SU-DHL-6 (cell line): ENCODE results near the gene DEAF1.
A peak's percentile ranks its signal among the peaks of the same experiment; 100 is the strongest.

Experiments
- H2AFZ ChIP-seq: fragments of 200-600 bp; sonication (generic); 2 replicates; pipeline ENCODE4 v1.6.1; 2014; ENCODE audit warnings: low read depth, mild to moderate bottlenecking, moderate library complexity, mixed read lengths, antibody characterized with exemption, low read length; ENCODE audit not compliant: severe bottlenecking
- H3F3A ChIP-seq: fragments of 200-600 bp; shearing (Covaris generic); 2 replicates; pipeline ENCODE4 v1.6.0; 2016; ENCODE audit warnings: antibody characterized with exemption, mild to moderate bottlenecking; ENCODE audit not compliant: insufficient read depth
- H3K27ac ChIP-seq: fragments of 200-600 bp; sonication (generic); 2 replicates; pipeline ENCODE4 v1.5.1; 2016; ENCODE audit warnings: low read depth, mild to moderate bottlenecking, low read length, moderate library complexity, mixed read lengths
- H3K27me3 ChIP-seq: fragments of 200-600 bp; sonication (generic), shearing (Covaris generic); 2 replicates; pipeline ENCODE4 v1.6.0; 2014; ENCODE audit warnings: mild to moderate bottlenecking, low read length
- H3K36me3 ChIP-seq: fragments of 200-600 bp; sonication (generic); 2 replicates; pipeline ENCODE4 v1.6.1; 2014; ENCODE audit warnings: mild to moderate bottlenecking, low read length, mixed read lengths
- H3K4me2 ChIP-seq: fragments of 300-600, 200-600 bp; shearing (Covaris generic), sonication (generic); 2 replicates; pipeline ENCODE4 v1.6.0; 2014; ENCODE audit warnings: low read length, low read depth, mild to moderate bottlenecking; ENCODE audit not compliant: poor library complexity, severe bottlenecking
- H3K4me3 ChIP-seq: fragments of 200-600 bp; sonication (generic); 2 replicates; pipeline ENCODE4 v1.5.1; 2014; ENCODE audit warnings: antibody characterized with exemption, low read length, mild to moderate bottlenecking, mixed read lengths; ENCODE audit not compliant: insufficient read depth, poor library complexity, severe bottlenecking
- H3K79me2 ChIP-seq: fragments of 200-600 bp; sonication (generic); 2 replicates; pipeline ENCODE4 v1.6.1; 2014; ENCODE audit warnings: mild to moderate bottlenecking, low read length, moderate library complexity; ENCODE audit not compliant: insufficient read depth
- H3K9ac ChIP-seq: fragments of 200-600 bp; sonication (generic); 2 replicates; pipeline ENCODE4 v1.7.0; 2014; ENCODE audit warnings: mild to moderate bottlenecking, low read length
- H3K9me2 ChIP-seq: fragments of 200-600 bp; sonication (generic); replicated peaks from 2 replicates; pipeline ENCODE4 v1.6.1; 2014; ENCODE audit warnings: low read length; ENCODE audit not compliant: insufficient read depth
- H3K9me3 ChIP-seq: fragments of 200-600 bp; sonication (generic); 2 replicates; pipeline ENCODE4 v1.6.1; 2014; ENCODE audit warnings: low read length, mixed read lengths; ENCODE audit not compliant: insufficient read depth
- H4K20me1 ChIP-seq: fragments of 200-600 bp; sonication (generic); 2 replicates; pipeline ENCODE4 v1.6.1; 2014; ENCODE audit warnings: low read depth, mild to moderate bottlenecking, antibody characterized with exemption, low read length, moderate library complexity, mixed read lengths
- CTCF ChIP-seq: fragments of 200-600 bp; sonication (generic); IDR thresholded peaks from one replicate; pipeline ENCODE4 v1.5.1; 2017; ENCODE audit warnings: antibody characterized with exemption, mild to moderate bottlenecking, low read length, moderate library complexity; ENCODE audit not compliant: insufficient read depth, poor library complexity, severe bottlenecking
- EZH2phosphoT487 ChIP-seq: fragments of 200-600 bp; sonication (generic), shearing (Covaris generic); conservative IDR thresholded peaks from 2 replicates; pipeline ENCODE4 v1.6.1; 2018; ENCODE audit warnings: mild to moderate bottlenecking, antibody characterized with exemption, low read length, moderate library complexity, mixed read lengths

Gene DEAF1

GRCh38 chr11:728901-729491, 34.0 kb upstream of the DEAF1 start:
- no peak overlapping the region for H3K9ac ChIP-seq
- no peak for TF ChIP-seq CTCF
- H3K4me2 ChIP-seq, result no peak overlapping the region
- H2AFZ ChIP-seq, result no peak overlapping the region
- no peaks in the 10 kb centered on the region for H3K9me3 ChIP-seq
- no peaks in the 10 kb centered on the region for H3K79me2 ChIP-seq
- H3K36me3 ChIP-seq, result no peaks in the 10 kb centered on the region
- H3K9me2 ChIP-seq, result no peaks in the 10 kb centered on the region
- H3F3A ChIP-seq, result no peaks in the 10 kb centered on the region
- H3K4me3 ChIP-seq, result no peak overlapping the region
- no peaks in the 10 kb centered on the region for H4K20me1 ChIP-seq
- no peaks in the 10 kb centered on the region for H3K27me3 ChIP-seq
- H3K27ac ChIP-seq, result no peak overlapping the region

GRCh38 chr11:727859-728748, 33.1 kb upstream of the DEAF1 start:
- H3K36me3 ChIP-seq, result no peaks in the 10 kb centered on the region
- peaks cover 3% of the 10 kb centered on the region; the same call in 1 of the 2 replicates for H3F3A ChIP-seq
- H3K27me3 ChIP-seq, result no peaks in the 10 kb centered on the region
- no peak overlapping the region for H3K4me3 ChIP-seq
- H3K4me2 ChIP-seq, result no peak overlapping the region
- no peaks in the 10 kb centered on the region for H3K9me3 ChIP-seq
- H3K79me2 ChIP-seq, result no peaks in the 10 kb centered on the region
- H3K9ac ChIP-seq, result no peak overlapping the region
- TF ChIP-seq CTCF, result peak; percentile 99
- TF ChIP-seq EZH2phosphoT487, result no peak
- H2AFZ ChIP-seq, result no peak overlapping the region
- H4K20me1 ChIP-seq, result no peaks in the 10 kb centered on the region
- no peaks in the 10 kb centered on the region for H3K9me2 ChIP-seq
- H3K27ac ChIP-seq, result no peak overlapping the region

GRCh38 chr11:727281-727701, 32.3 kb upstream of the DEAF1 start:
- H3K27ac ChIP-seq, result no peak overlapping the region
- H3F3A ChIP-seq, result peaks cover 3% of the 10 kb centered on the region; the same call in 1 of the 2 replicates
- TF ChIP-seq EZH2phosphoT487, result no peak
- TF ChIP-seq CTCF, result no peak
- H3K36me3 ChIP-seq, result no peaks in the 10 kb centered on the region
- no peak overlapping the region for H3K4me3 ChIP-seq
- H3K9ac ChIP-seq, result no peak overlapping the region
- no peaks in the 10 kb centered on the region for H3K9me3 ChIP-seq
- H4K20me1 ChIP-seq, result no peaks in the 10 kb centered on the region
- H3K27me3 ChIP-seq, result no peaks in the 10 kb centered on the region
- H2AFZ ChIP-seq, result no peak overlapping the region
- H3K79me2 ChIP-seq, result no peaks in the 10 kb centered on the region
- no peaks in the 10 kb centered on the region for H3K9me2 ChIP-seq
- no peak overlapping the region for H3K4me2 ChIP-seq
